K562 (cell line): ENCODE measurements around the gene STK24. TPM values are rescaled to one million over a fixed set of nuclear protein-coding genes. Genes with fewer than 3 reads are reported as not detected.

ENCODE experiments used
- DACH1 ChIP-seq: fragments of 450-650 bp; IDR thresholded peaks from 2 replicates; pipeline ENCODE4 v1.6.1; 2018; ENCODE audit not compliant: partially characterized antibody
- ERF ChIP-seq: fragments of 450-650 bp; formaldehyde crosslinking; IDR thresholded peaks from 2 replicates; pipeline ENCODE4 v1.4.0; 2020; ENCODE audit warnings: mild to moderate bottlenecking, mixed read lengths
- ETS1 ChIP-seq: conservative IDR thresholded peaks from 2 replicates; pipeline ENCODE4 v1.6.1; 2011; ENCODE audit warnings: low read depth, mild to moderate bottlenecking, low read length; ENCODE audit not compliant: control insufficient read depth
- MAFK ChIP-seq: IDR thresholded peaks from 2 replicates; pipeline ENCODE4 v1.6.1; 2011; ENCODE audit warnings: low read length, improper control_type of control experiment
- MCM2 ChIP-seq: fragments of 450-650 bp; IDR thresholded peaks from 2 replicates; pipeline ENCODE4 v1.6.1; 2017; ENCODE audit warnings: low read depth, mild to moderate bottlenecking
- MTA1 ChIP-seq: fragments of 450-650 bp; IDR thresholded peaks from 2 replicates; pipeline ENCODE4 v1.6.1; 2017; ENCODE audit warnings: borderline replicate concordance
- TAF9B ChIP-seq: fragments of 450-650 bp; IDR thresholded peaks from 2 replicates; pipeline ENCODE4 v1.6.1; 2018; ENCODE audit warnings: mild to moderate bottlenecking; ENCODE audit not compliant: partially characterized antibody
- ZNF384 ChIP-seq: IDR thresholded peaks from 2 replicates; pipeline ENCODE4 v1.6.1; 2012; ENCODE audit warnings: low read depth, low read length, improper control_type of control experiment
- ZNF766 ChIP-seq: fragments of 200-800 bp; sonication (Bioruptor generic); conservative IDR thresholded peaks from 2 replicates; pipeline ENCODE4 v1.6.1; 2016; ENCODE audit warnings: missing genetic modification characterization, missing compliant biosample characterization
- polyA plus RNA-seq, 8 experiments: library from polyadenylated mRNA; depleted of rRNA in 4 of 8; stranded (reverse) in 5 of 8; unstranded in 3 of 8; fragments of >200 nt; fragmentation: Nextera tagmentation in 2 of 8; fragmentation: Illumina TruSeq in 1 of 8; extraction: Ambion mirVana in 2 of 8; extraction: Trizol in 1 of 8; gene quantifications; 2 replicates each; pipeline versions ENCODE4 v1.2.1 to v1.2.3, GENCODE V29; 2011 to 2014; ENCODE audit warnings: inconsistent platforms in 1 of 8, missing spikeins in 1 of 8
- total RNA-seq, 7 experiments: library from RNA; depleted of rRNA in 6 of 7; stranded (reverse); fragments of >200 nt in 6 of 7; fragmentation: Illumina TruSeq in 2 of 7; extraction: Trizol in 2 of 7; gene quantifications; 2 replicates each; pipeline versions ENCODE4 v1.2.1 to v1.2.3, GENCODE V29; 2011 to 2021; ENCODE audit warnings: low replicate concordance in 1 of 7
- TF ChIP-seq, protein P1 (sequence below): sonication (generic); formaldehyde crosslinking; IDR thresholded peaks from 2 replicates; pipeline ENCODE4 v1.8.0; 2023; ENCODE audit warnings: mild to moderate bottlenecking, missing genetic modification reagents
- TF ChIP-seq, protein P2 (sequence below): sonication (generic); formaldehyde crosslinking; IDR thresholded peaks from 2 replicates; pipeline ENCODE4 v1.8.0; 2023; ENCODE audit warnings: mild to moderate bottlenecking, missing genetic modification reagents

STK24 gene
- total and polyA plus RNA-seq, 9 of the 15 experiments (the other 6 are each of a cell fraction or from before 2014, with no cell fraction given), result 3.8 to 78.4 (median 28.2) TPM

DNA sequence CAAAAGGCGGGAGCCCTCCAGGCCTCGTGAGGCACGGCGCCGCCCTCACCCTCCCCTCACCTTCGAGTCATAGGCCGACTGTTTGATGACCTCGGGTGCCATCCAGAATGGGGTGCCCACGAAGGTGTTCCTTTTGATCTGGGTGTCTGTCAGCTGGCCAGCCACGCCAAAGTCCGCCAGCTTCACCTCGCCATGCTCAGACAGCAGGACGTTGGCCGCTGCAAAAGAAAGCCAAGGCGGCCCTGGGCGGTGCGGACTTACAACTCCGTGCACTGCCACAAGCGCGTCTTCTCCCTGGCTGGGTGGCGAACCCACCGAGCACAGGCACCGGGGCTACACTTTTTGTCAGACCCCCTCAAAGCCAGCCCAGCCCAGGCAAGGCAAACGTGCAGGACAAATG, 102.1 kb downstream of the STK24 start (continued):
- TF ChIP-seq ERF (CRISPR knock-in tag) (no peak), MTA1 (no peak), ZNF766 (CRISPR knock-in tag) (no peak), TAF9B (no peak), ZNF384 (no peak), ETS1 (no peak), DACH1 (no peak), MCM2 (no peak), MAFK (no peak)
- TF ChIP-seq, protein P1, sequence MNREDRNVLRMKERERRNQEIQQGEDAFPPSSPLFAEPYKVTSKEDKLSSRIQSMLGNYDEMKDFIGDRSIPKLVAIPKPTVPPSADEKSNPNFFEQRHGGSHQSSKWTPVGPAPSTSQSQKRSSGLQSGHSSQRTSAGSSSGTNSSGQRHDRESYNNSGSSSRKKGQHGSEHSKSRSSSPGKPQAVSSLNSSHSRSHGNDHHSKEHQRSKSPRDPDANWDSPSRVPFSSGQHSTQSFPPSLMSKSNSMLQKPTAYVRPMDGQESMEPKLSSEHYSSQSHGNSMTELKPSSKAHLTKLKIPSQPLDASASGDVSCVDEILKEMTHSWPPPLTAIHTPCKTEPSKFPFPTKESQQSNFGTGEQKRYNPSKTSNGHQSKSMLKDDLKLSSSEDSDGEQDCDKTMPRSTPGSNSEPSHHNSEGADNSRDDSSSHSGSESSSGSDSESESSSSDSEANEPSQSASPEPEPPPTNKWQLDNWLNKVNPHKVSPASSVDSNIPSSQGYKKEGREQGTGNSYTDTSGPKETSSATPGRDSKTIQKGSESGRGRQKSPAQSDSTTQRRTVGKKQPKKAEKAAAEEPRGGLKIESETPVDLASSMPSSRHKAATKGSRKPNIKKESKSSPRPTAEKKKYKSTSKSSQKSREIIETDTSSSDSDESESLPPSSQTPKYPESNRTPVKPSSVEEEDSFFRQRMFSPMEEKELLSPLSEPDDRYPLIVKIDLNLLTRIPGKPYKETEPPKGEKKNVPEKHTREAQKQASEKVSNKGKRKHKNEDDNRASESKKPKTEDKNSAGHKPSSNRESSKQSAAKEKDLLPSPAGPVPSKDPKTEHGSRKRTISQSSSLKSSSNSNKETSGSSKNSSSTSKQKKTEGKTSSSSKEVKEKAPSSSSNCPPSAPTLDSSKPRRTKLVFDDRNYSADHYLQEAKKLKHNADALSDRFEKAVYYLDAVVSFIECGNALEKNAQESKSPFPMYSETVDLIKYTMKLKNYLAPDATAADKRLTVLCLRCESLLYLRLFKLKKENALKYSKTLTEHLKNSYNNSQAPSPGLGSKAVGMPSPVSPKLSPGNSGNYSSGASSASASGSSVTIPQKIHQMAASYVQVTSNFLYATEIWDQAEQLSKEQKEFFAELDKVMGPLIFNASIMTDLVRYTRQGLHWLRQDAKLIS (CRISPR knock-in tag), result no peak
- TF ChIP-seq, protein P2, sequence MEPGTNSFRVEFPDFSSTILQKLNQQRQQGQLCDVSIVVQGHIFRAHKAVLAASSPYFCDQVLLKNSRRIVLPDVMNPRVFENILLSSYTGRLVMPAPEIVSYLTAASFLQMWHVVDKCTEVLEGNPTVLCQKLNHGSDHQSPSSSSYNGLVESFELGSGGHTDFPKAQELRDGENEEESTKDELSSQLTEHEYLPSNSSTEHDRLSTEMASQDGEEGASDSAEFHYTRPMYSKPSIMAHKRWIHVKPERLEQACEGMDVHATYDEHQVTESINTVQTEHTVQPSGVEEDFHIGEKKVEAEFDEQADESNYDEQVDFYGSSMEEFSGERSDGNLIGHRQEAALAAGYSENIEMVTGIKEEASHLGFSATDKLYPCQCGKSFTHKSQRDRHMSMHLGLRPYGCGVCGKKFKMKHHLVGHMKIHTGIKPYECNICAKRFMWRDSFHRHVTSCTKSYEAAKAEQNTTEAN (CRISPR knock-in tag), result no peak
- TF ChIP-seq, all 486 proteins: peak for 0
